ENCODE measurements around the gene ZNF580. TPM values are rescaled to one million over a fixed set of nuclear protein-coding genes. Genes with fewer than 3 reads are reported as not detected.

ZNF580 gene
- total RNA-seq, 1 donor from 2014 or later = 38.3 TPM

DNA sequence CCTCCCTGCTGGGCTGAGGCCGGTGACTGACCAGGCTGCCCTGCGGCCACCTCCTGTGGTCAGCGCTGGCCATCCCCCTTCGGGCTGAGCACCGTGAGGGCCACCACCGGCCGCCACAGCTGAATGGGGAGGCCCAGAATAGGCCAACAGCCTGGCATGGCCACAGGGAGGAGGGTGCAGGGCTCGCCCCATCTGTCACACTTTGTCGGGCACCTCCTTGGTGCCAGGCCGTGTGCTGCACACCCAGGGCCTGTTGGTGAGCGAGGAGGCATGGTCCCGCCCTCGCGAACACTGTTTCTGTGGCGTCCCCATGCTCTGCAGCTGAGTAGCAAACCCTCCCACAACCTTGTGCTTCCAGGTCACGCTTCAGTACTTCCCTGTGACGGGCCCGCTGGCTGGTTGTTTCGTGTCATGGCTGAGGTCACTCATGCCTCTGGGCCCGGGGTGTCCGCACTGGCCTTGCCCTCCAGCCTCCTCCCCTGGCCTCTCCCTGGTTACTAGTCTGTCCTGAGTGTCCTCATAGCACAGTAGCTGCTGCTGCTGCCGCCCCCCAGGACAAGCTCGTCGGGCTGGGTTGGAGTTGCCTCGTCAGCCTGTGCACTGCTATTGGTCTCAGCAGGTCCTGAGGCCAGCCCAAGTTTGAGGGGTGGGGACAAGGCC is 49.4 kb downstream of the ZNF580 start:
- DNase-seq = no peak
- H3K4me3 Mint-ChIP-seq = no peak overlapping the region
- H3K9me3 Mint-ChIP-seq = no peaks in the 10 kb centered on the region
- H3K4me1 Mint-ChIP-seq = no peaks in the 10 kb centered on the region
- H3K27me3 Mint-ChIP-seq = no peaks in the 10 kb centered on the region
- H3K36me3 Mint-ChIP-seq (ENCODE audit: low read depth) = peaks cover 39% of the 10 kb centered on the region
- no peak overlapping the region for H3K27ac Mint-ChIP-seq
- intact Hi-C loops (cut with micrococcal nuclease) = no loop called here

DNA sequence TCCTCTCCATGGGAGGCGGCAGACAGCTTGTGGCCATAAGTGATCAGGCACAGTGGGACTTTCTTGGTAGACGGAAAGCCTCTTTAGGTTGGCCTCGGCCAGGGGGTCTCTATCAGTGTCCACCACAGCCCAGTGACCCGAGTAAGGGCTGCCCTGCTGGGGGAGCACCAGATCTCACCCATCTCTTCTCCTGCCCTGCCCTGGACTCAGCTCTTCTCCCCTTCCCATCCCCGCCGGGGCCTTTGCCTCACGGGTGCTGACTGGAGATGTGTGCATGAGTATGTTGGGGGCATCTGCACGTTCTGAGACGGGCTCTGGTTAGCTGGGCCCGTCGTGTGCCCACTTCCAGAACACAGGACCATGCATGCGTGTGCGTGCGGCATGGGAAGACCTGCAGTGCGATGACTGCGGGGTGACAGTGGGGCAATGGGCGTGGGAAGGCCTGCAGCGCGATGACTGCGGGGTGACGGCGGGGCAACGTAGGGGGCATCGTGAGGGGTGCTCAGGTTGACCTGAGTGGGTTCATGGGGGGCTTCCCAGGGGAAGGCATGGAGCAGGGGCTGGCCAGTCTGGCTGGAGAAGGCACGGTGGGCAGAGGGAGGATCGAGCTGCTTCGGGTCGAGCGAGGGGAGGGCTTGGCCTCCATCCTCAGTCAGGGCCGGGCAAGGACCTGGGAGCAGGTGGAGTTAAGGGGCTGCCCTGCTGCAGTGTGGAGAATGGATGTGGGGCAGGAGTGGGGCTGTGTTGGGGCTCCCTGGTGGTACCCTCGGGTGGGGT is 50.2 kb downstream of the ZNF580 start:
- no peaks in the 10 kb centered on the region for H3K4me1 Mint-ChIP-seq
- H3K9me3 Mint-ChIP-seq = no peaks in the 10 kb centered on the region
- H3K27ac Mint-ChIP-seq = no peak overlapping the region
- no peaks in the 10 kb centered on the region for H3K27me3 Mint-ChIP-seq
- peaks cover 38% of the 10 kb centered on the region for H3K36me3 Mint-ChIP-seq (ENCODE audit: low read depth)
- intact Hi-C loops (cut with micrococcal nuclease) = no loop called here
- H3K4me3 Mint-ChIP-seq = no peak overlapping the region
- no peak for DNase-seq

- Mint-ChIP-seq H3K9me3 (no peaks in the 10 kb centered on the region), H3K27me3 (no peaks in the 10 kb centered on the region), H3K27ac (no peak overlapping the region), H3K36me3 (ENCODE audit: low read depth) (peaks cover 39% of the 10 kb centered on the region), H3K4me3 (no peak overlapping the region), H3K4me1 (no peaks in the 10 kb centered on the region)
- DNase-seq = no peak
- intact Hi-C loops (cut with micrococcal nuclease) = no loop called here
These were observed 51.0 kb downstream of the ZNF580 start for GRCh38 chr19:55691561-55692481.

- Mint-ChIP-seq H3K27me3 (no peaks in the 10 kb centered on the region), H3K4me1 (no peaks in the 10 kb centered on the region), H3K36me3 (ENCODE audit: low read depth) (peaks cover 41% of the 10 kb centered on the region), H3K9me3 (no peaks in the 10 kb centered on the region), H3K4me3 (no peak overlapping the region), H3K27ac (no peak overlapping the region)
- intact Hi-C loops (cut with micrococcal nuclease) = no loop called here
- DNase-seq = no peak
These were observed 51.9 kb downstream of the ZNF580 start for GRCh38 chr19:55692681-55693081.

Other genes with a start within 250 kb of the ZNF580 start
- gene UBE2S, start 233.2 kb upstream of the ZNF580 start, total RNA-seq = 227 and 248 TPM in 2 replicates
- not detected in 2 replicates for gene SHISA7, start 197.7 kb upstream of the ZNF580 start, total RNA-seq
- 34.2 and 35.2 TPM in 2 replicates for gene ISOC2, start 179.4 kb upstream of the ZNF580 start, total RNA-seq
- not detected in 2 replicates for gene C19orf85, start 176.3 kb upstream of the ZNF580 start, total RNA-seq
- 8.8 and 10.0 TPM in 2 replicates for gene ZNF628, start 164.4 kb upstream of the ZNF580 start, total RNA-seq
- gene NAT14, start 155.8 kb upstream of the ZNF580 start, total RNA-seq = 21.7 and 23.4 TPM in 2 replicates
- gene SSC5D, start 152.6 kb upstream of the ZNF580 start, total RNA-seq = 0.19 and 0.21 TPM in 2 replicates
- not detected in 2 replicates for gene SBK2, start 103.9 kb upstream of the ZNF580 start, total RNA-seq
- gene SBK3, start 95.5 kb upstream of the ZNF580 start, total RNA-seq = not detected in 2 replicates
- gene ZNF579, start 60.2 kb upstream of the ZNF580 start, total RNA-seq = 9.6 and 10.4 TPM in 2 replicates
- gene FIZ1, start 41.5 kb upstream of the ZNF580 start, total RNA-seq = 20.4 and 21.4 TPM in 2 replicates
- 17.8 and 19.0 TPM in 2 replicates for gene ZNF524, start 40.7 kb upstream of the ZNF580 start, total RNA-seq
- 12.2 and 12.5 TPM in 2 replicates for gene ZNF865, start 35.4 kb upstream of the ZNF580 start, total RNA-seq
- 3.6 and 3.7 TPM in 2 replicates for gene ZNF784, start 16.4 kb upstream of the ZNF580 start, total RNA-seq
- gene ZNF581, start 2.6 kb downstream of the ZNF580 start, total RNA-seq = 32.7 and 33.0 TPM in 2 replicates
- gene CCDC106, start 7.2 kb downstream of the ZNF580 start, total RNA-seq = 8.0 and 9.0 TPM in 2 replicates
- gene U2AF2, start 14.0 kb downstream of the ZNF580 start, total RNA-seq = 390 and 394 TPM in 2 replicates
- 44.7 and 45.4 TPM in 2 replicates for gene EPN1, start 34.2 kb downstream of the ZNF580 start, total RNA-seq
- not detected in 2 replicates for gene NLRP9, start 97.4 kb downstream of the ZNF580 start, total RNA-seq
- gene RFPL4A, start 118.1 kb downstream of the ZNF580 start, total RNA-seq = not detected in 2 replicates
- not detected in 2 replicates for gene RFPL4AL1, start 128.1 kb downstream of the ZNF580 start, total RNA-seq
- not detected in 2 replicates for gene NLRP11, start 191.0 kb downstream of the ZNF580 start, total RNA-seq
- gene NLRP4, start 195.5 kb downstream of the ZNF580 start, total RNA-seq = not detected in 2 replicates

Data from activated CD4-positive, alpha-beta T cell treated with anti-CD3 and anti-CD28 coated beads, Interleukin-2, amount 10 ng/mL, durations not matched to agents 24 days and 14 days (primary cell).